Loucy (cell line): ENCODE results near the gene COA6.

Source experiments
- H2AFZ ChIP-seq: fragments of 200-600 bp; sonication (generic); 2 replicates; pipeline ENCODE4 v1.6.0; 2016; ENCODE audit warnings: antibody characterized with exemption, mild to moderate bottlenecking, low read length, moderate library complexity
- H3F3A ChIP-seq: fragments of 200-600 bp; 2 replicates; pipeline ENCODE4 v1.6.0; 2016; ENCODE audit warnings: antibody characterized with exemption, low read depth, mild to moderate bottlenecking
- H3K27me3 ChIP-seq: fragments of 200-600 bp; sonication (generic); 2 replicates; pipeline ENCODE4 v1.6.1; 2014; ENCODE audit warnings: low read length, mild to moderate bottlenecking; ENCODE audit not compliant: insufficient read depth, poor library complexity, severe bottlenecking
- H3K36me3 ChIP-seq: fragments of 200-600 bp; sonication (generic); 2 replicates; pipeline ENCODE4 v1.6.1; 2016; ENCODE audit warnings: low read length; ENCODE audit not compliant: insufficient read depth
- H3K4me1 ChIP-seq: fragments of 200-600 bp; sonication (generic); 2 replicates; pipeline ENCODE4 v1.5.1; 2014; ENCODE audit warnings: low read length, mild to moderate bottlenecking; ENCODE audit not compliant: insufficient read depth, poor library complexity, severe bottlenecking
- H3K4me2 ChIP-seq: fragments of 200-600 bp; sonication (generic); 2 replicates; pipeline ENCODE4 v1.6.0; 2014; ENCODE audit warnings: antibody characterized with exemption, low read length, low read depth, mild to moderate bottlenecking; ENCODE audit not compliant: poor library complexity, severe bottlenecking
- H3K4me3 ChIP-seq: fragments of 200-600 bp; sonication (generic); 2 replicates; pipeline ENCODE4 v1.5.1; 2014; ENCODE audit warnings: low read length, mild to moderate bottlenecking, mixed read lengths; ENCODE audit not compliant: poor library complexity, severe bottlenecking
- H3K79me2 ChIP-seq: fragments of 200-600 bp; sonication (generic); 2 replicates; pipeline ENCODE4 v1.6.1; 2014; ENCODE audit warnings: low read length; ENCODE audit not compliant: insufficient read depth
- H3K9ac ChIP-seq: fragments of 200-600 bp; sonication (generic); 2 replicates; pipeline ENCODE4 v1.6.0; 2014; ENCODE audit warnings: mild to moderate bottlenecking, low read depth, low read length, moderate library complexity; ENCODE audit not compliant: poor library complexity, severe bottlenecking
- H3K9me2 ChIP-seq: fragments of 200-600 bp; sonication (generic); replicated peaks from 2 replicates; pipeline ENCODE4 v1.6.1; 2016; ENCODE audit warnings: low read depth, low read length, mixed read lengths
- H3K9me3 ChIP-seq: fragments of 200-600 bp; sonication (generic); 2 replicates; pipeline ENCODE4 v1.6.1; 2014; ENCODE audit warnings: mild to moderate bottlenecking, antibody characterized with exemption, low read length, low read depth; ENCODE audit not compliant: insufficient read depth
- H4K20me1 ChIP-seq: fragments of 200-600 bp; sonication (generic); 2 replicates; pipeline ENCODE4 v1.6.0; 2014; ENCODE audit warnings: antibody characterized with exemption, low read length, mild to moderate bottlenecking; ENCODE audit not compliant: insufficient read depth, poor library complexity, severe bottlenecking
- CTCF ChIP-seq: fragments of 200-600 bp; sonication (generic); conservative IDR thresholded peaks from 2 replicates; pipeline ENCODE4 v1.5.1; 2014; ENCODE audit warnings: mild to moderate bottlenecking, antibody characterized with exemption, low read length
- EZH2phosphoT487 ChIP-seq: fragments of 200-600 bp; IDR thresholded peaks from 2 replicates; pipeline ENCODE4 v1.6.1; 2018; ENCODE audit warnings: antibody characterized with exemption, mild to moderate bottlenecking, moderate library complexity, borderline replicate concordance

The COA6 gene

GRCh38 chr1:234409328-234409727, 36.1 kb downstream of the COA6 start:
- H3K27me3 ChIP-seq: no peaks in the 10 kb centered on the region
- no peaks in the 10 kb centered on the region for H3K9me2 ChIP-seq
- no peaks in the 10 kb centered on the region for H3F3A ChIP-seq
- H3K4me2 ChIP-seq: no peak overlapping the region
- H3K4me3 ChIP-seq: no peak overlapping the region
- no peaks in the 10 kb centered on the region for H3K9me3 ChIP-seq
- no peaks in the 10 kb centered on the region for H3K4me1 ChIP-seq
- H4K20me1 ChIP-seq: no peaks in the 10 kb centered on the region
- no peaks in the 10 kb centered on the region for H3K79me2 ChIP-seq
- no peak overlapping the region for H3K9ac ChIP-seq
- no peak overlapping the region for H2AFZ ChIP-seq
- peak; percentile 21; the same call in 1 of the 2 replicates for TF ChIP-seq CTCF
- no peak for TF ChIP-seq EZH2phosphoT487
- H3K36me3 ChIP-seq: peaks cover 84% of the 10 kb centered on the region; the same call in 1 of the 2 replicates

- no peaks in the 10 kb centered on the region for H4K20me1 ChIP-seq
- H3K9ac ChIP-seq: no peak overlapping the region
- H2AFZ ChIP-seq: no peak overlapping the region
- H3K4me2 ChIP-seq: no peak overlapping the region
- no peak for TF ChIP-seq CTCF
- TF ChIP-seq EZH2phosphoT487: no peak
- H3K79me2 ChIP-seq: no peaks in the 10 kb centered on the region
- H3F3A ChIP-seq: no peaks in the 10 kb centered on the region
- no peak overlapping the region for H3K4me3 ChIP-seq
- no peaks in the 10 kb centered on the region for H3K9me2 ChIP-seq
- no peaks in the 10 kb centered on the region for H3K27me3 ChIP-seq
- H3K36me3 ChIP-seq: peaks cover 87% of the 10 kb centered on the region; the same call in 1 of the 2 replicates
- no peaks in the 10 kb centered on the region for H3K4me1 ChIP-seq
- no peaks in the 10 kb centered on the region for H3K9me3 ChIP-seq
Measured at GRCh38 chr1:234412830-234413229, 39.6 kb downstream of the COA6 start.

- no peaks in the 10 kb centered on the region for H4K20me1 ChIP-seq
- no peak overlapping the region for H3K4me3 ChIP-seq
- H3K4me1 ChIP-seq: no peaks in the 10 kb centered on the region
- H3K36me3 ChIP-seq: peaks cover 85% of the 10 kb centered on the region; the same call in 1 of the 2 replicates
- no peak overlapping the region for H3K4me2 ChIP-seq
- no peak overlapping the region for H2AFZ ChIP-seq
- H3F3A ChIP-seq: no peaks in the 10 kb centered on the region
- no peak overlapping the region for H3K9ac ChIP-seq
- TF ChIP-seq EZH2phosphoT487 (no peak), CTCF (no peak)
- no peaks in the 10 kb centered on the region for H3K9me3 ChIP-seq
- H3K9me2 ChIP-seq: no peaks in the 10 kb centered on the region
- H3K27me3 ChIP-seq: no peaks in the 10 kb centered on the region
- H3K79me2 ChIP-seq: no peaks in the 10 kb centered on the region
Measured at GRCh38 chr1:234413485-234413884, 40.2 kb downstream of the COA6 start.
